GM21723 (cell line): ENCODE measurements around the gene RHOT2.

Experiments
- ATAC-seq: cut with Tn5 transposase; IDR thresholded peaks from one replicate; pipeline ENCODE4 v1.9.1; 2021; ENCODE audit warnings: mild to moderate bottlenecking, moderate library complexity; ENCODE audit not compliant: unreplicated experiment

Gene RHOT2

GRCh38 chr16:695355-696089 is 27.6 kb downstream of the RHOT2 start:
- no peak for ATAC-seq

- ATAC-seq, result no peak
These were observed 31.2 kb downstream of the RHOT2 start for GRCh38 chr16:698911-699671.

GRCh38 chr16:700684-701584 is 33.0 kb downstream of the RHOT2 start:
- ATAC-seq, result no peak

GRCh38 chr16:702341-702740 is 34.4 kb downstream of the RHOT2 start:
- no peak for ATAC-seq

GRCh38 chr16:703406-703805 is 35.5 kb downstream of the RHOT2 start:
- ATAC-seq, result no peak

- ATAC-seq, result no peak
These were observed 36.1 kb downstream of the RHOT2 start for GRCh38 chr16:704047-704446.

- no peak for ATAC-seq
These were observed 36.8 kb downstream of the RHOT2 start for GRCh38 chr16:704552-705380.

- no peak for ATAC-seq
These were observed 37.7 kb downstream of the RHOT2 start, which contains the start of gene FBXL16 for GRCh38 chr16:705431-706188. Gene FBXL16 (minus strand): TSS chr16:705801. CDS start chr16:697405, 8,396 bp downstream.

- ATAC-seq, result no peak
These were observed 38.5 kb downstream of the RHOT2 start for GRCh38 chr16:706189-707061.

GRCh38 chr16:707062-707538 is 39.2 kb downstream of the RHOT2 start:
- no peak for ATAC-seq

GRCh38 chr16:708019-708418 is 40.1 kb downstream of the RHOT2 start:
- no peak for ATAC-seq

GRCh38 chr16:708959-709358 is 41.0 kb downstream of the RHOT2 start:
- no peak for ATAC-seq

- no peak for ATAC-seq
These were observed 41.9 kb downstream of the RHOT2 start for GRCh38 chr16:709566-710499.

- ATAC-seq, result no peak
These were observed 42.7 kb downstream of the RHOT2 start for GRCh38 chr16:710500-711075.

- no peak for ATAC-seq
These were observed 43.2 kb downstream of the RHOT2 start for GRCh38 chr16:711084-711483.

GRCh38 chr16:711548-712320 is 43.8 kb downstream of the RHOT2 start:
- ATAC-seq, result no peak
